HEK293T (cell line): ENCODE measurements around the gene PINK1.

Experiments used
- CTCF ChIA-PET: fragments of 350-600 bp; formaldehyde crosslinking; extraction: SDS; loops from one replicate; lab custom pipeline; 2021; ENCODE audit warnings: antibody characterized with exemption, inconsistent platforms; lab: Yijun Ruan, JAX
- POLR2A ChIA-PET: fragments of 350-600 bp; formaldehyde crosslinking; extraction: SDS; loops from one replicate; lab custom pipeline; 2020; ENCODE audit warnings: antibody characterized with exemption, inconsistent platforms; lab: Yijun Ruan, JAX
- DNase-seq: peaks from one replicate; pipeline ENCODE4 v3.0.0; 2012; ENCODE audit warnings: mixed read lengths; ENCODE audit errors: extremely low spot score
- ARNT ChIP-seq: fragments of 450-650 bp; IDR thresholded peaks from 2 replicates; pipeline ENCODE4 v1.6.1; 2017; ENCODE audit warnings: mild to moderate bottlenecking
- BHLHE40 ChIP-seq: fragments of 450-650 bp; IDR thresholded peaks from 2 replicates; pipeline ENCODE4 v1.6.1; 2016; ENCODE audit warnings: mild to moderate bottlenecking, moderate library complexity, borderline replicate concordance
- CTBP1 ChIP-seq: fragments of 450-650 bp; IDR thresholded peaks from 2 replicates; pipeline ENCODE4 v1.6.1; 2016; ENCODE audit warnings: borderline replicate concordance
- ELF4 ChIP-seq: fragments of 450-650 bp; IDR thresholded peaks from 2 replicates; pipeline ENCODE4 v1.6.1; 2017; ENCODE audit warnings: antibody characterized with exemption
- FOXA1 ChIP-seq: fragments of 450-650 bp; IDR thresholded peaks from 2 replicates; pipeline ENCODE4 v1.6.1; 2016; ENCODE audit warnings: mild to moderate bottlenecking
- FOXK2 ChIP-seq: fragments of 450-650 bp; IDR thresholded peaks from 2 replicates; pipeline ENCODE4 v1.6.1; 2016; ENCODE audit warnings: mild to moderate bottlenecking
- FOXM1 ChIP-seq: fragments of 450-650 bp; IDR thresholded peaks from 2 replicates; pipeline ENCODE4 v1.6.1; 2017; ENCODE audit warnings: mild to moderate bottlenecking, borderline replicate concordance
- HDGF ChIP-seq: fragments of 450-650 bp; IDR thresholded peaks from 2 replicates; pipeline ENCODE4 v1.6.1; 2017; ENCODE audit warnings: antibody characterized with exemption, borderline replicate concordance
- L3MBTL2 ChIP-seq: fragments of 450-650 bp; conservative IDR thresholded peaks from 2 replicates; pipeline ENCODE4 v1.6.1; 2016; ENCODE audit warnings: mild to moderate bottlenecking
- LEF1 ChIP-seq: fragments of 450-650 bp; IDR thresholded peaks from 2 replicates; pipeline ENCODE4 v1.6.1; 2017; ENCODE audit warnings: mild to moderate bottlenecking, borderline replicate concordance
- NFRKB ChIP-seq: fragments of 450-650 bp; IDR thresholded peaks from 2 replicates; pipeline ENCODE4 v1.6.1; 2016; ENCODE audit warnings: mild to moderate bottlenecking, moderate library complexity
- SP1 ChIP-seq: fragments of 450-650 bp; IDR thresholded peaks from 2 replicates; pipeline ENCODE4 v1.6.1; 2017
- SUZ12 ChIP-seq: fragments of 450-650 bp; IDR thresholded peaks from 2 replicates; pipeline ENCODE4 v1.6.1; 2016; ENCODE audit warnings: mild to moderate bottlenecking
- TARDBP ChIP-seq: fragments of 450-650 bp; IDR thresholded peaks from 2 replicates; pipeline ENCODE4 v1.6.1; 2016
- ZNF384 ChIP-seq: fragments of 450-650 bp; IDR thresholded peaks from 2 replicates; pipeline ENCODE4 v1.6.1; 2016
- TF ChIP-seq, protein P1 (sequence below): fragments of 450-650 bp; IDR thresholded peaks from 2 replicates; pipeline ENCODE4 v1.6.1; 2016

Gene PINK1

DNA sequence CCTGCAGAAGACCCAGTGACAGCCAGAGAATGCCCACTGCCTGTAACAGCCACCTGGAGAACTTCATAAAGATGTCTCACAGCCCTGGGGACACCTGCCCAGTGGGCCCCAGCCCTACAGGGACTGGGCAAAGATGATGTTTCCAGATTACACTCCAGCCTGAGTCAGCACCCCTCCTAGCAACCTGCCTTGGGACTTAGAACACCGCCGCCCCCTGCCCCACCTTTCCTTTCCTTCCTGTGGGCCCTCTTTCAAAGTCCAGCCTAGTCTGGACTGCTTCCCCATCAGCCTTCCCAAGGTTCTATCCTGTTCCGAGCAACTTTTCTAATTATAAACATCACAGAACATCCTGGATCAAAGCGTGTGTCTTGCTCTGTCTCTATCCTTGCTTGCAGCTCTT, 14.7 kb upstream of the PINK1 start:
- TF ChIP-seq L3MBTL2 (no peak), SP1 (no peak), ARNT (no peak), TARDBP (no peak), SUZ12 (no peak), FOXK2 (no peak), HDGF (no peak), FOXA1 (no peak), CTBP1 (no peak), ELF4 (no peak)
- TF ChIP-seq, protein P1, sequence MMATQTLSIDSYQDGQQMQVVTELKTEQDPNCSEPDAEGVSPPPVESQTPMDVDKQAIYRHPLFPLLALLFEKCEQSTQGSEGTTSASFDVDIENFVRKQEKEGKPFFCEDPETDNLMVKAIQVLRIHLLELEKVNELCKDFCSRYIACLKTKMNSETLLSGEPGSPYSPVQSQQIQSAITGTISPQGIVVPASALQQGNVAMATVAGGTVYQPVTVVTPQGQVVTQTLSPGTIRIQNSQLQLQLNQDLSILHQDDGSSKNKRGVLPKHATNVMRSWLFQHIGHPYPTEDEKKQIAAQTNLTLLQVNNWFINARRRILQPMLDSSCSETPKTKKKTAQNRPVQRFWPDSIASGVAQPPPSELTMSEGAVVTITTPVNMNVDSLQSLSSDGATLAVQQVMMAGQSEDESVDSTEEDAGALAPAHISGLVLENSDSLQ: no peak
- no peak for DNase-seq
- CTCF ChIA-PET: interaction anchor here (1.4 kb wide), 1 partner anchor 14 kb away, joined by 6 read pairs; no protein-coding TSS in a partner anchor
- POLR2A ChIA-PET: interaction anchor here (1.7 kb wide), 1 partner anchor 15 kb away, joined by 6 read pairs; no protein-coding TSS in a partner anchor

DNA sequence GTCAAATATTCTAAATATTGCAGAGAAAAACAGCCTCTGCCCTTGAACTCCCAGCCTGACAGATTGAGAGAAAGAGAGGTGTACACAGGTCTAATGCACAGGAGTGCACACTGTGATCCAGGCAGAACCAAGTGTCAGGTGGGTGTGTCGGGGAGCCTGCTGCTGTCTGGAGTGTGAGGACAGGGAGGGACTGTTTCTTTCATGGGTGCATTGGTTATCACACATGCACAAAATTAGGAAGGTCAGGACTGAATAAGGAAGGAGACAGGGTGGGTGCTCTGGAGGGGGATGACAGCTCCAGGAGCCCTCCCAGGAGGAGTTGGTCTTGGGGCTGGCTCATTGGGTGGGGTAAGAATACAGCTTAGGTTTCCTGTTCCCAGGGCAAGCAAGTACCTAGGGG, 13.3 kb upstream of the PINK1 start:
- no peak for DNase-seq
- CTCF ChIA-PET: interaction anchor here (1.4 kb wide), 1 partner anchor 13 kb away, joined by 6 read pairs; no protein-coding TSS in a partner anchor
- POLR2A ChIA-PET: interaction anchor here (1.7 kb wide), 1 partner anchor 14 kb away, joined by 6 read pairs; no protein-coding TSS in a partner anchor
- no peak for TF ChIP-seq L3MBTL2
- TF ChIP-seq BHLHE40: no peak
- TF ChIP-seq HDGF: no peak
- TF ChIP-seq, protein P1: no peak
- TF ChIP-seq ARNT: no peak
- TF ChIP-seq FOXK2: no peak

DNA sequence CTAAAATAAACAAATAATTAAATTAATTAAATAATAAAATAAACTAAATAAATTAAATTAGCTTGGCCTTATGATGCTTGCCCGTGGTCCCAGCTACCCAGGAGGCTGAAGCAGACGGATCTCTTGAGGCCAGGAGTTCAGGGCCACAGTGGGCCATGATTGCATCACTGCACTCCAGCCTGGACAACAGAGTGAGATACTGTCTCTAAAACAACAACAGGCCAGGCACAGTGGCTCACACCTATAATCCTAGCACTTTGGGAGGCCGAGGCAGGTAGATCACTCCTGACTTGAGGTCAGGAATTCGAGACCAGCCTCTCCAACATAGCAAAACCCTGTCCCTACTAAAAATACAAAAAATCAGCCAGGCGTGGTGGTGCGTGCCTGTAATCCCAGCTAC, 12.2 kb upstream of the PINK1 start:
- no peak for TF ChIP-seq SUZ12
- TF ChIP-seq TARDBP: no peak
- TF ChIP-seq HDGF: no peak
- TF ChIP-seq LEF1: no peak
- TF ChIP-seq ARNT: no peak
- TF ChIP-seq FOXM1: no peak
- TF ChIP-seq BHLHE40: no peak
- no peak for TF ChIP-seq CTBP1
- TF ChIP-seq ELF4: no peak
- TF ChIP-seq L3MBTL2: no peak
- TF ChIP-seq ZNF384: no peak
- no peak for TF ChIP-seq FOXA1
- no peak for TF ChIP-seq SP1
- ChIA-PET CTCF (no interaction called here), POLR2A (interaction anchor here (1.4 kb wide), 1 partner anchor 13 kb away, joined by 4 read pairs; no protein-coding TSS in a partner anchor)
- DNase-seq: no peak

DNA sequence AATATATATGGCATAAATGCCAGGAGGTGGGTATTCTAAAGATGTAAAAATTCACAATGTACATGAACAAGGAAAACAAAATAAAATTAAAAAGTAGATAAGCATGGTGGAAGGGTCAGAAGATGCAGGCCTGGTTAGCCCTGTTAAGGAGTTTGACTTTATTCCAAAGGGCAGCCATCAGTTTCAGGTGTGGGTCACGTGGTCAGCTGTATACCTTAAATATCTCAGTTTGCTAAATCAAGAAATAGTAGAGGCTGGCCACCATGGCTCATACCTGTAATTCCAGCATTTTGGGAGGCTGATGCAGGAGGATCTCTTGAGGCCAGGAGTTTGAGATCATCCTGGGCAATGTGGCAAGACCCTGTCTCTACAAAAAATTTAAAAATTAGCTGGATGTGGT, 8.5 kb upstream of the PINK1 start:
- CTCF ChIA-PET: interaction anchor here (0.9 to 1.5 kb wide), 2 partner anchors 8 to 9 kb away, joined by 3 to 4 read pairs; no protein-coding TSS in a partner anchor
- POLR2A ChIA-PET: interaction anchor here (2.3 kb wide), 1 partner anchor 9 kb away, joined by 10 read pairs; no protein-coding TSS in a partner anchor
- DNase-seq: no peak
- TF ChIP-seq FOXM1 (no peak), SUZ12 (no peak), L3MBTL2 (no peak), FOXA1 (no peak), SP1 (no peak), FOXK2 (no peak), ELF4 (no peak), ARNT (no peak), HDGF (no peak), BHLHE40 (no peak), CTBP1 (no peak), ZNF384 (no peak), LEF1 (no peak), NFRKB (no peak)
- TF ChIP-seq, protein P1: no peak

DNA sequence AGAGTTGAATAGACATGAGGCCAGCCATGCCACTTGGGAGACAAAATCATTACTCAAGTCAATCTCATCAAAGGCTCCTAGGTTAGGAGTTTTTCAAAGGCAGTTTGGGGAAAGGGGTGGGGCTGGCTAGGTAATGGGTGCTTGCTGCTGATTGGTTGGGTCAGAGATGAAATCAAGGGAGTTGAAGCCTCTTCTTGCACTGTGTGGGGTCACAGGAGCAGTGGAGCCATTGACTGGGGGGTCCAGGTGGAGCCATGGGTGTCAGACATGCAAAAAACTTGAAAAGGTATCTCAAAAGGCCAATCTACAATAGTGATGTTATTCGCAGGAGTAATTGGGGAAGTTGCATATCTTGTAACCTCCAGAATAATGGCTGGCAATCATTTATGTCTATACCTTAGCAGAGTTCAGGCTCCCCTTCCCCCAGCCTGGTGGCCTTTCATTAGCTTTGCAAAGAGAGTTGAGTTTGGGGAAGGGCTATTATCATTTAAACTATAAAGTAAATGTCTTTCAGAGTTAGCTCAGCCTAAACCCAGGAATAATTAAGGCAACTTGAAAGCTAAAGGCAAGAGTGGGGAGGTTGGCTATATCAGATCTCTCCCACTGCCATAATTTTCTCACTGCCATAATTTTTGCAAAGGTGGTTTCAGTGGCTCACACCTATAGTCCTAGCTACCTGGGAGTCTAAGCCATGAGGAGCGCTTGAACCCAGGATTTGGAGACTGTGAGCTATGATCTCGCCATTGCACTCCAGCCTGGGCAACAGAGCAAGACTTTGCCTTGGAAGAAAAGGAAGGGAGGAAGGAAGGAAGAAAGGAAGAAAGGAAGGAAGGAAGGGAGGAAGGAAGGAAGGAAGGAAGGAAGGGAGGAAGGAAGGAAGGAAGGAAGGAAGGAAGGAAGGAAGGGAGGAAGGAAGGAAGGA, 7.8 kb upstream of the PINK1 start:
- ChIA-PET CTCF (interaction anchor here (1.1 kb wide), 1 partner anchor 50 kb away, joined by 4 read pairs; no protein-coding TSS in a partner anchor), POLR2A (interaction anchor here (2.3 kb wide), 1 partner anchor 8 kb away, joined by 10 read pairs; no protein-coding TSS in a partner anchor)
- DNase-seq: no peak
- no peak for TF ChIP-seq ELF4
- TF ChIP-seq, protein P1: no peak
- TF ChIP-seq NFRKB: no peak
- no peak for TF ChIP-seq SP1
- TF ChIP-seq FOXK2: no peak
- no peak for TF ChIP-seq LEF1
- no peak for TF ChIP-seq FOXM1
- TF ChIP-seq CTBP1: no peak
- TF ChIP-seq SUZ12: no peak
- TF ChIP-seq TARDBP: no peak
- TF ChIP-seq FOXA1: no peak
- TF ChIP-seq ARNT: no peak
- no peak for TF ChIP-seq BHLHE40
- TF ChIP-seq HDGF: no peak
- no peak for TF ChIP-seq L3MBTL2
- TF ChIP-seq ZNF384: no peak
